ENCODE results near the gene CDH19. TPM values are rescaled to one million over a fixed set of nuclear protein-coding genes. Genes with fewer than 3 reads are reported as not detected.

CDH19 gene
- total RNA-seq, 1 donor from 2014 or later: 2.0 TPM

- Mint-ChIP-seq H3K4me1 (ENCODE audit: low read depth) (peaks cover 13% of the 10 kb centered on the region), H3K9me3 (ENCODE audit: low read depth) (peaks cover 5% of the 10 kb centered on the region), H3K27me3 (ENCODE audit: low read depth) (no peaks in the 10 kb centered on the region), H3K27ac (ENCODE audit: unreplicated experiment) (no peak overlapping the region), H3K36me3 (ENCODE audit: low read depth) (no peaks in the 10 kb centered on the region), H3K4me3 (ENCODE audit: unreplicated experiment) (no peak overlapping the region)
- DNase-seq (ENCODE audit: low spot score): no peak
- TF ChIP-seq CTCF (IDR thresholded peaks at IDR 0.05): no peak
Measured at GRCh38 chr18:66640431-66640830, 36.5 kb upstream of the CDH19 start.

GRCh38 chr18:66638856-66639629, 35.2 kb upstream of the CDH19 start:
- Mint-ChIP-seq H3K4me3 (ENCODE audit: unreplicated experiment) (no peak overlapping the region), H3K27me3 (ENCODE audit: low read depth) (no peaks in the 10 kb centered on the region), H3K36me3 (ENCODE audit: low read depth) (no peaks in the 10 kb centered on the region), H3K4me1 (ENCODE audit: low read depth) (peaks cover 13% of the 10 kb centered on the region), H3K9me3 (ENCODE audit: low read depth) (peaks cover 5% of the 10 kb centered on the region), H3K27ac (ENCODE audit: unreplicated experiment) (no peak overlapping the region)
- DNase-seq (ENCODE audit: low spot score): no peak
- TF ChIP-seq CTCF (IDR thresholded peaks at IDR 0.05): no peak

- Mint-ChIP-seq H3K9me3 (ENCODE audit: low read depth) (peaks cover 2% of the 10 kb centered on the region), H3K36me3 (ENCODE audit: low read depth) (no peaks in the 10 kb centered on the region), H3K27ac (ENCODE audit: unreplicated experiment) (peak overlapping the region; percentile 11), H3K27me3 (ENCODE audit: low read depth) (no peaks in the 10 kb centered on the region), H3K4me3 (ENCODE audit: unreplicated experiment) (no peak overlapping the region), H3K4me1 (ENCODE audit: low read depth) (peaks cover 12% of the 10 kb centered on the region)
- no peak for TF ChIP-seq CTCF (IDR thresholded peaks at IDR 0.05)
- DNase-seq (ENCODE audit: low spot score): no peak
Measured at GRCh38 chr18:66635342-66635741, 31.5 kb upstream of the CDH19 start.

GRCh38 chr18:66632756-66633155, 28.9 kb upstream of the CDH19 start:
- Mint-ChIP-seq H3K27me3 (ENCODE audit: low read depth) (no peaks in the 10 kb centered on the region), H3K36me3 (ENCODE audit: low read depth) (no peaks in the 10 kb centered on the region), H3K27ac (ENCODE audit: unreplicated experiment) (no peak overlapping the region), H3K4me3 (ENCODE audit: unreplicated experiment) (no peak overlapping the region), H3K4me1 (ENCODE audit: low read depth) (peaks cover 7% of the 10 kb centered on the region), H3K9me3 (ENCODE audit: low read depth) (no peaks in the 10 kb centered on the region)
- DNase-seq (ENCODE audit: low spot score): no peak
- no peak for TF ChIP-seq CTCF (IDR thresholded peaks at IDR 0.05)

GRCh38 chr18:66630831-66631230, 26.9 kb upstream of the CDH19 start:
- H3K27ac Mint-ChIP-seq (ENCODE audit: unreplicated experiment): no peak overlapping the region

More at GRCh38 chr18:66630831-66631230, 26.9 kb upstream of the CDH19 start:
- TF ChIP-seq CTCF (IDR thresholded peaks at IDR 0.05): no peak
- Mint-ChIP-seq H3K9me3 (ENCODE audit: low read depth) (no peaks in the 10 kb centered on the region), H3K4me3 (ENCODE audit: unreplicated experiment) (no peak overlapping the region), H3K27me3 (ENCODE audit: low read depth) (no peaks in the 10 kb centered on the region), H3K36me3 (ENCODE audit: low read depth) (no peaks in the 10 kb centered on the region), H3K4me1 (ENCODE audit: low read depth) (peaks cover 7% of the 10 kb centered on the region)
- no peak for DNase-seq (ENCODE audit: low spot score)
